IMR-90 (cell line): ENCODE measurements around the gene NSF. TPM values are rescaled to one million over a fixed set of nuclear protein-coding genes. Genes with fewer than 3 reads are reported as not detected.

Experiments used
- ATAC-seq: fragments of 200-7000 bp; cut with Tn5 transposase; 2 replicates; pipeline ENCODE4 v1.9.1; 2020; ENCODE audit warnings: low read depth, mild to moderate bottlenecking, moderate library complexity
- BruUV-seq: library from RNA; stranded (reverse); fragments of 400-500 nt; replicated peaks from 2 replicates; lab custom pipeline; 2021; lab: Mats Ljungman, UMichigan
- CTCF ChIA-PET: fragments of 300-600 bp; formaldehyde crosslinking; extraction: SDS; loops from one replicate; lab custom pipeline; 2021; ENCODE audit warnings: antibody characterized with exemption; lab: Yijun Ruan, JAX
- POLR2A ChIA-PET: fragments of 300-600 bp; sonication (Branson Sonifier 250); formaldehyde crosslinking; loops from one replicate; lab custom pipeline; 2022; ENCODE audit warnings: antibody characterized with exemption; ENCODE audit not compliant: unreplicated experiment; lab: Charles Lee
- DNase-seq: peaks from one replicate; pipeline ENCODE4 v3.0.0; 2013
- H2AFZ ChIP-seq: replicated peaks from 2 replicates; pipeline ENCODE3; 2013; ENCODE audit warnings: low read length, mild to moderate bottlenecking; ENCODE audit not compliant: poor library complexity
- H2AK5ac ChIP-seq: 2 replicates; pipeline ENCODE4 v1.6.1; 2013; ENCODE audit warnings: low read depth, low read length, inconsistent platforms
- H2AK9ac ChIP-seq: replicated peaks from 2 replicates; pipeline ENCODE3; 2013; ENCODE audit warnings: mild to moderate bottlenecking, low read depth, low read length, moderate library complexity; ENCODE audit not compliant: poor library complexity
- H2BK120ac ChIP-seq: 2 replicates; pipeline ENCODE4 v1.6.1; 2013; ENCODE audit warnings: low read depth, low read length, inconsistent platforms
- H2BK15ac ChIP-seq: 3 replicates; pipeline ENCODE4 v1.6.1; 2013; ENCODE audit warnings: low read depth, low read length, inconsistent platforms
- H2BK20ac ChIP-seq: 2 replicates; pipeline ENCODE4 v1.6.1; 2013; ENCODE audit warnings: low read depth, mild to moderate bottlenecking, inconsistent platforms, low read length, moderate library complexity
- H2BK5ac ChIP-seq: 2 replicates; pipeline ENCODE4 v1.6.1; 2013; ENCODE audit warnings: mild to moderate bottlenecking, low read depth, low read length, inconsistent platforms; ENCODE audit not compliant: poor library complexity, severe bottlenecking
- H3K14ac ChIP-seq: replicated peaks from 2 replicates; pipeline ENCODE4 v1.6.1; 2013; ENCODE audit warnings: low read depth, low read length, inconsistent platforms
- H3K18ac ChIP-seq: 2 replicates; pipeline ENCODE4 v1.6.1; 2013; ENCODE audit warnings: low read depth, low read length, control low read depth
- H3K23ac ChIP-seq: 2 replicates; pipeline ENCODE4 v1.6.1; 2013; ENCODE audit warnings: low read depth, low read length, inconsistent platforms
- H3K27ac ChIP-seq: 2 replicates; pipeline ENCODE4 v1.5.1; 2013; ENCODE audit warnings: mild to moderate bottlenecking, control low read depth, low read length; ENCODE audit not compliant: insufficient read depth
- H3K27me3 ChIP-seq: 2 replicates; pipeline ENCODE4 v1.6.1; 2013; ENCODE audit warnings: low read length; ENCODE audit not compliant: control insufficient read depth, insufficient read depth
- H3K36me3 ChIP-seq: 2 replicates; pipeline ENCODE4 v1.6.1; 2013; ENCODE audit warnings: low read length, mixed read lengths; ENCODE audit not compliant: control insufficient read depth, insufficient read depth
- H3K4ac ChIP-seq: 2 replicates; pipeline ENCODE4 v1.6.1; 2013; ENCODE audit warnings: low read depth, low read length, inconsistent platforms
- H3K4me1 ChIP-seq: 2 replicates; pipeline ENCODE4 v1.6.1; 2013; ENCODE audit warnings: low read length, mixed read lengths; ENCODE audit not compliant: control insufficient read depth, insufficient read depth
- H3K4me2 ChIP-seq: 2 replicates; pipeline ENCODE4 v1.6.1; 2013; ENCODE audit warnings: low read depth, mild to moderate bottlenecking, control low read depth, low read length, moderate library complexity
- H3K4me3 ChIP-seq: 2 replicates; pipeline ENCODE4 v1.5.1; 2013; ENCODE audit warnings: low read depth, mild to moderate bottlenecking, control low read depth, low read length, moderate library complexity; ENCODE audit not compliant: insufficient read depth
- H3K56ac ChIP-seq: 2 replicates; pipeline ENCODE4 v1.6.1; 2013; ENCODE audit warnings: low read length, inconsistent platforms; ENCODE audit not compliant: insufficient read depth; ENCODE audit errors: extremely low read depth
- H3K79me1 ChIP-seq, 2 experiments: 2 replicates each; pipeline ENCODE4 v1.6.1; 2013; ENCODE audit warnings: low read length in 2 of 2, inconsistent platforms in 1 of 2, low read depth in 1 of 2
- H3K9ac ChIP-seq: 2 replicates; pipeline ENCODE4 v1.6.1; 2013; ENCODE audit warnings: low read depth, low read length, control low read depth
- H3K9me1 ChIP-seq: 2 replicates; pipeline ENCODE4 v1.6.1; 2013; ENCODE audit warnings: low read length, inconsistent platforms; ENCODE audit not compliant: insufficient read depth
- H3K9me3 ChIP-seq: 2 replicates; pipeline ENCODE4 v1.6.1; 2013; ENCODE audit warnings: low read length; ENCODE audit not compliant: control insufficient read depth, insufficient read depth
- H4K20me1 ChIP-seq: 2 replicates; pipeline ENCODE4 v1.6.1; 2013; ENCODE audit warnings: low read length, inconsistent platforms; ENCODE audit not compliant: insufficient read depth
- H4K5ac ChIP-seq: 2 replicates; pipeline ENCODE4 v1.6.1; 2013; ENCODE audit warnings: mild to moderate bottlenecking, low read depth, low read length, control low read depth
- H4K8ac ChIP-seq, 2 experiments: 2 replicates each; pipeline ENCODE4 v1.6.1; 2013; ENCODE audit warnings: low read depth in 2 of 2, low read length in 2 of 2, control low read depth in 1 of 2, inconsistent platforms in 1 of 2
- H4K91ac ChIP-seq: 2 replicates; pipeline ENCODE4 v1.6.1; 2013; ENCODE audit warnings: low read depth, low read length, inconsistent platforms; ENCODE audit not compliant: insufficient read depth
- CHD1 ChIP-seq: IDR thresholded peaks from 2 replicates; pipeline ENCODE4 v1.6.1; 2012; ENCODE audit warnings: low read depth, low read length, improper control_type of control experiment
- CTCF ChIP-seq: conservative IDR thresholded peaks from 2 replicates; pipeline ENCODE4 v1.5.1; 2012; ENCODE audit warnings: mild to moderate bottlenecking, low read depth, low read length, improper control_type of control experiment
- FOS ChIP-seq: fragments of 150-350 bp; IDR thresholded peaks from 2 replicates; pipeline ENCODE4 v1.6.1; 2016; ENCODE audit warnings: low read depth, low read length
- MAFK ChIP-seq: IDR thresholded peaks from 2 replicates; pipeline ENCODE4 v1.6.1; 2012; ENCODE audit warnings: low read depth, low read length, improper control_type of control experiment
- NFE2L2 ChIP-seq: fragments of 150-350 bp; IDR thresholded peaks from 2 replicates; pipeline ENCODE4 v1.6.1; 2016; ENCODE audit warnings: low read depth, mild to moderate bottlenecking, low read length
- POLR2A ChIP-seq: IDR thresholded peaks from 2 replicates; pipeline ENCODE4 v1.6.1; 2012; ENCODE audit warnings: mild to moderate bottlenecking, low read depth, low read length
- RAD21 ChIP-seq: IDR thresholded peaks from 2 replicates; pipeline ENCODE4 v1.6.1; 2012; ENCODE audit warnings: low read length, improper control_type of control experiment
- RFX5 ChIP-seq: IDR thresholded peaks from 2 replicates; pipeline ENCODE4 v1.8.0; 2012; ENCODE audit warnings: low read depth, mild to moderate bottlenecking, low read length, moderate library complexity
- SMC3 ChIP-seq: fragments of 150-350 bp; IDR thresholded peaks from 2 replicates; pipeline ENCODE4 v1.6.1; 2016; ENCODE audit warnings: low read depth, mild to moderate bottlenecking, antibody characterized with exemption, low read length, moderate library complexity
- WGBS, 2 experiments: methylation state at CpG; one replicate each; pipeline versions ENCODE4 v1.1.5 to v1.1.7; 2013; ENCODE audit warnings: missing lambda C conversion rate in 2 of 2; ENCODE audit not compliant: insufficient read length in 1 of 2; ENCODE audit errors: extremely low coverage in 2 of 2; 5-methylcytosine and 5-hydroxymethylcytosine counted together
- dilution Hi-C: fragments of 300-500 bp; cut with HindIII; formaldehyde crosslinking; loops from one replicate; pipeline ENCODE4 v1.14.3; 2018; ENCODE audit warnings: low sequenced_read_pairs; ENCODE audit not compliant: unreplicated experiment
- in situ Hi-C: fragments of 300-500 bp; cut with MboI; formaldehyde crosslinking; loops from 3 replicates; pipeline ENCODE4 v1.14.3; 2019; ENCODE audit warnings: low sequenced_read_pairs, inconsistent platforms, mixed read lengths
- intact Hi-C: fragments of 100-400 bp; cut with micrococcal nuclease; formaldehyde crosslinking; loops from 2 replicates; pipeline ENCODE4 v1.10.0; 2022
- polyA plus RNA-seq, 3 experiments: library from polyadenylated mRNA; depleted of rRNA; stranded (reverse); fragments of >200 nt; gene quantifications; 2 replicates each; pipeline ENCODE4 v1.2.3, GENCODE V29; 2012; ENCODE audit warnings: low replicate concordance in 1 of 3
- total RNA-seq: library from RNA; depleted of rRNA; stranded (reverse); fragments of >200 nt; gene quantifications from 2 replicates; pipeline ENCODE4 v1.2.3, GENCODE V29; 2012

The NSF gene
- total and polyA plus RNA-seq, 2 of the 4 experiments (the other 2 are of a cell fraction): 38.9 to 110 TPM

DNA sequence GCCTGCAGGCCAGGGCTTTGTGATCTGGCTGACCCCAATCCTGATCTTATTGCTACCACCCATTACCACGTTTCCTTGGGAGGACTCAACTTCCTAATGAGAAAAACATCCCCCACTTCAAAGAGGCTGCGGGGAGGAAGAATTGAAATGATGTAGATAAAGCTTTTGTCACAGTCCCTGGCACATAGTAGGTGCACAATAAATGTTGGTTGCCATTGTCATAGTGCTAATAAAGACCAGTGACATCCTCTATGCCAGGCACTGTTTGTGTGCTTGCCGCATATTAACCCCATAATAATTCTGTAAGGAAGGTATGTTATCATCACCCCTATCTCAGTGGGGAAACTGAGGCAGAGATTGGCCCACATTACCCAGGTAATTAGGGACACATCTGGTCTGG, 205.6 kb downstream of the NSF start:
- in situ Hi-C loops (no loop called here), intact Hi-C loops (loop anchor here (10.0 kb wide), 1 partner anchor 59 kb away; the partner anchor contains the start of gene WNT9B), dilution Hi-C loops (no loop called here)
- no peaks in the 10 kb centered on the region for H3K36me3 ChIP-seq
- peaks cover 54% of the 10 kb centered on the region for H3K27me3 ChIP-seq
- DNase-seq (no peak), ATAC-seq (no peak)
- H2AK5ac ChIP-seq: no peak overlapping the region
- H3K56ac ChIP-seq: no peak overlapping the region
- H2BK5ac ChIP-seq: no peak overlapping the region
- H3K18ac ChIP-seq: no peak overlapping the region
- H3K4me3 ChIP-seq: no peak overlapping the region
- H3K14ac ChIP-seq: no peak overlapping the region
- no peak overlapping the region for H4K91ac ChIP-seq
- ChIA-PET POLR2A (no interaction called here), CTCF (interaction anchor here (1.3 kb wide), 1 partner anchor 17 kb away, joined by 3 read pairs; no protein-coding TSS in a partner anchor)
- no peak overlapping the region for H2BK15ac ChIP-seq
- no peaks in the 10 kb centered on the region for H3K4me1 ChIP-seq
- WGBS, 2 experiments: no CpG with 5 or more reads among the region's 3 CpGs
- H3K4me2 ChIP-seq: no peak overlapping the region
- no peaks in the 10 kb centered on the region for H3K79me1 ChIP-seq
- no peak overlapping the region for H2AFZ ChIP-seq
- H3K9me1 ChIP-seq: no peaks in the 10 kb centered on the region
- no peak overlapping the region for H2BK120ac ChIP-seq
- TF ChIP-seq CTCF (no peak), FOS (no peak), RFX5 (no peak), RAD21 (no peak), NFE2L2 (no peak), MAFK (no peak), SMC3 (no peak), POLR2A (no peak), CHD1 (no peak)
- no peak overlapping the region for H4K8ac ChIP-seq
- no peak overlapping the region for H2BK20ac ChIP-seq
- H3K27ac ChIP-seq: no peak overlapping the region
- no TSS peak for BruUV-seq
- no peak overlapping the region for H3K4ac ChIP-seq
- no peak overlapping the region for H2AK9ac ChIP-seq
- no peak overlapping the region for H3K23ac ChIP-seq
- no peak overlapping the region for H4K5ac ChIP-seq
- H3K9me3 ChIP-seq: no peaks in the 10 kb centered on the region
- no peak overlapping the region for H3K9ac ChIP-seq
- H4K20me1 ChIP-seq: no peaks in the 10 kb centered on the region
